8988T (cell line): ENCODE results near the gene KRT6B.
"Not testable (repeated sequence)": the region's sequence is repeated elsewhere in the genome, so short reads cannot be mapped to it uniquely, and the experiment has no call there.

Experiments
- DNase-seq: peaks from one replicate; pipeline ENCODE4 v3.0.0; 2011

Gene KRT6B

GRCh38 chr12:52464897-52465296 is 13.0 kb upstream of the KRT6B start:
- no peak for DNase-seq

DNA sequence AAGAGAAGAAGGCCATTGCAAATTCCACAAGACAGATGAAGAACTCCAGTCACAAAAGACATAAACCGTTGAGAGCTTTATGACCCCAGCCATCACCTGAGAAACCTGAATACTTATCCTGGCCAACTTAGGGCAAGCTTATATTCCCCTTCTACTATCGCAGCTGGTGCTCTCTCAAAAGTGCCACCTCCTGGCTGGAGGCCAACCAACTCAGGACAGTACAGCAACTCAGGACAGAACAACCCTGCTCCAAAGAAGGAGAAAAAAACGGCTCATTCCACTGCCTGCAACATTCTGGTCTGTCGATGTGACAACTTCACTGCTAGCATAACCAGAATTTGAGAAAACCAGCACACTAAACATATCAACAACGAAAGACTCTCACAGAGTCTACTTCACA is 9.7 kb upstream of the KRT6B start:
- DNase-seq: no peak

DNA sequence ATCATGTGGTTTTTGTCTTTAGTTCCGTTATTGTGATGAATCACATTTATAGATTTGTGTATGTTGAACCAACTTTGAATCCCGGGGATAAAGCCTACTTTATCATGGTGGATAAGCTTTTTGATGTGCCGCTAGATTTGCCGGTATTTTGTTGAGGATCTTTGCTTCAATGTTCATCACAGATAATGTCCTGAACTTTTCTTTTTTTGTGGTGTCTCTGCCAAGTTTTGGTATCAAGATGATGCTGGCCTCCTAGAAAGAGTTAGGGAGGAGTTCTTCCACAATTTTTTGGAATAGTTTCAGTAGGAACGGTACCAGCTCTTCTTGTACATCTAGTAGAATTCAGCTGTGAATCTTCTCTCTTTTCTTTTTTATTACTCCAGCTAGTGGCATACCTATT is 6.9 kb upstream of the KRT6B start:
- DNase-seq: no peak

GRCh38 chr12:52455821-52456220 is 3.9 kb upstream of the KRT6B start:
- DNase-seq: no peak

- DNase-seq: no peak
Observed at GRCh38 chr12:52454411-52455201, 2.7 kb upstream of the KRT6B start.

- no peak for DNase-seq
Observed at GRCh38 chr12:52448228-52448627, 3.7 kb downstream of the KRT6B start.

DNA sequence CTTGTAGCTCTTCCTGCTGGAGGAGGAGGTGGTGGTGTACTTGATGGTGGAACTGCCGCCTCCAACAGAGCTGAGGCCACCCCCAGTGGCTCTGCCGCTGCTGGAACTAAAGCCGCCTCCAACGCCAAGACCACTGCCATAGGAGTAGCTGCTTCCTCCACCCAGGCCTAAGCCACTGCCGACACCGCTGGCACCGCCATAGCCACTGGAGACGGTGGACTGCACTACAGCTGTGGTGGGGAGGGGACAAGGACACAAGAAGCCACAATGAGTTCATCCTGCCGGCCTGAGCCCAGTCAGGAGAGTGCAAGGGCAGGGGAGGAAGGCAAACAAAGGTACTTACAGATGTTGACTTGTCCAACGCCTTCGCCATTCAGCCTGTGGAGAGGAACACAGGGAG is 4.8 kb downstream of the KRT6B start:
- DNase-seq: not testable (repeated sequence)

- DNase-seq: no peak
Observed at GRCh38 chr12:52446367-52447045, 5.4 kb downstream of the KRT6B start.

DNA sequence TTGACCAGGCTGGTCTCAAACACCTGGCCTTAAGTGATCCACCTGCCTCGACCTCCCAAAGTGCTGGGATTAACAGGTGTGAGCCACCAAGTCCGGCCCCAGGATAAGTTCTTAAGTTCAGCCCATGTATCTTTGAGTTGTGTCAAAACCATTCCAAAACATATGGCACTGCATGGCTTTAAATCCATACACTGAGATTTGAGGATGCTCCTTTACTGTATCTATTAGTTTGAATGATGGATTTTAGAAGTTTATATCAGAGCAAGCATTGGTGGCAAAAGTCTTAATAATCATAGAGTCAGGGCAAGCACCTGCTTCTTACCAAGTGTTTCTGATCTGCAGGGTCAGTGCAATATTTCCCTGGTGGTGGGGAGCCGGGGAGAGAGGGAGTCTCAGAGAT is 6.1 kb downstream of the KRT6B start:
- DNase-seq: no peak

- DNase-seq: no peak
Observed at GRCh38 chr12:52444647-52445595, 7.0 kb downstream of the KRT6B start.

GRCh38 chr12:52443966-52444365 is 8.0 kb downstream of the KRT6B start:
- no peak for DNase-seq

GRCh38 chr12:52442600-52443061 is 9.3 kb downstream of the KRT6B start:
- no peak for DNase-seq

GRCh38 chr12:52441320-52441911 is 10.5 kb downstream of the KRT6B start:
- DNase-seq: no peak

DNA sequence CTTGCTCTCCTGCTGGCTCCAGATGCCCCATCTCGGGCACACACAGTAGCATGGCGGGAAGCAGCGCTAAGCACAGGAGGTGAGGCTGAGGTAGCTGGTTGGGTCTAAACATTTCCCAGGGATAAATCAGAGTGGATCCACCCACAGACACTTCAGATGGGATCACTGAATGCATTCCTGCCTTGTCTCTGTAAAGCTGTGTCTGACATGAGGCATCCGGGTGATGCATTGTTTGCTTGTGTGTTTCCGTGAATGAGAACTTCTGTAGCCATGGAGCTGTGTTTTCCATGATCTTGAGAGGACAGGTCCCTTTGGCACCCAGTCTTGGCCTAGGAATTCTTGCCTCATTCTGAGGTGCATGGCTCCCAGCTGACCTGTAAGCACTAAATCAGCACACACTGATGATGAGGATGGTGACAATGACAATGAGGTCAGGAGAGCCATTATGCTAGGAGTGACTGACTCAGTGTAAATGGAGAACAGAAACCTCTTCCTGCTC is 11.1 kb downstream of the KRT6B start:
- no peak for DNase-seq

DNA sequence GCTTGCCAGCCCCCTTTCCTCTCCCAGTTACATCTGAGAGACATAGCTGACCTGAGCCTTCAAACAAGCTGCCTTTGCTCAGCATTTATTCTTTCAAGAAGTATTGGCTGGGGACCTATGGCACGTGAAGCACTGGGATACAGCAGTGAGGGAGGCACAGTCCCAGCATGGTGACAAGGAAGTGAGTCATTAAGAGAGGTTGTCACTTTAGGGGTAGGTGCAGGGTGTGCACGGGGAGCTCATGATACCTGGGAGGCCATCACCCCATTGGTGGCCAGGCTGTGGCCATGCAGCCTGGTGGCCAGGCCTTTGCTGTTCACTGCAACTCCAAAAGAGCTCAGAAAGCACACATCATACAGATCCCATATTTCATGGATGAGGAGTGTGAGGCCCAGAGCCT is 12.1 kb downstream of the KRT6B start:
- DNase-seq: no peak

- DNase-seq: no peak
Observed at GRCh38 chr12:52439420-52439819, 12.5 kb downstream of the KRT6B start.

DNA sequence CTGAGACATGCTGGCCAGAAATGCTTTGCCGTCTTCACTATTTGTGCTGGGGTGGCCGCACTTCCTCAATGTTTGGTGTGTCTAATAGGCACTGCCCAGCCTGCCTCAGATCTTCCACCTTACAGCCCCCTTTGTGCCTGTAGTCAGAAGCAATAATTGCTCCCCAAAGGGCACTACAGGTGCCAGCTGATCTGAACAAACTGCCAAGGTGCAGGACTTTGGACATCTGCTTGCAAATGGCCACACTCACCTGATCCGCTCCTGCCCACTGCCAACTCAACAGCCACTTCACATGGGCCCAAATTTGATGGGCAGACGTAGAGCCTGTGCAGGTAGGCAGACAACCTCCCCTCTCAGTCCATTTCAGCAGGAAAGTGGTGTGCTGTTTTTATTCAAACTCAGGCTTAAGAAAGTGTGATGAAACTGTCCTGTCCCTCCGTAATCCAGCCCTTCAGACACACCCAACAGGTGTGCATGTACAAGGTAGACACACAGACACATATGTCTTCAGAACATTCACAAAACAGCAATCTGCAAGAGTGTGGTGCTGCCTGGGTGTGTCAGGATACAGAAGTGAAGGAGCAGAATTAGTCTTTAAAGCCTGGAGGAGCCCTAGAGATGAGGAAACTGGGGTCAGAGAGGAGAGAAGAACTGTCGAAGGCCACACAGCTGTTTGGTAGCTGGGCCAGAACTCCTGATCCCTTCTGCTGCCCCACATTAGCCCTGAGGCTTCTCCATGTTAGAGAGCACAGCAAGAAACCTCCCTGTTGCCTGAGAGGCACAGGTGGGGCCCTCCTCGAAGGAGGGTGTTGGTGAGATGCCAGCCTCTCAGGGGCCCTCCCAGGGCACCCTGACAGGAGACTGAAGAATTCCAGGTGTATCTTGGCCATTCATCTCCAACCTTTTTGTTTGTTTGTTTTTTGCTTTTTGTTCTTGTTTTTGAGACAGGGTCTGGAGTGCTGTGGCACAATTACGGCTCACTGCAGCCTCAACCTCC is 13.3 kb downstream of the KRT6B start:
- no peak for DNase-seq

DNA sequence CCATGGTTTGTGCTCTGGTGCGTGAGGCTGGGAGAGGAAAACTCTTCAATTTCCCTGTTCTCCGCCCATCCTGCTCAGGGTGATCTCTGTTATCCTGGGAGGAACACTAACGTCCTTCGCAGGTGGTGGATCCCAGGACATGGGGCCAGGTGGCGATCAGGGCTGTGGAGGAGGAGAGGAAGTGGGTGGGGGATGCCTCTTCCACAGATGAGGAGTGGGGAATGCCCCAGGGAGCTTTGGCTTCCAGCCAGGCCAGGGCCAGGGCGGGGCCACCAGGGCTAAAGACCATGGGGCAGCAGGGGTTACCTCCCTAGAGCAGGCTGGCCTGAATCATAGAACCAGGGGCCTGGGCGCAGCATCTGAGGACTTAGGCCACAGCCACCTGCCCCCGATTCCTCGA is 14.4 kb downstream of the KRT6B start:
- DNase-seq: no peak

DNA sequence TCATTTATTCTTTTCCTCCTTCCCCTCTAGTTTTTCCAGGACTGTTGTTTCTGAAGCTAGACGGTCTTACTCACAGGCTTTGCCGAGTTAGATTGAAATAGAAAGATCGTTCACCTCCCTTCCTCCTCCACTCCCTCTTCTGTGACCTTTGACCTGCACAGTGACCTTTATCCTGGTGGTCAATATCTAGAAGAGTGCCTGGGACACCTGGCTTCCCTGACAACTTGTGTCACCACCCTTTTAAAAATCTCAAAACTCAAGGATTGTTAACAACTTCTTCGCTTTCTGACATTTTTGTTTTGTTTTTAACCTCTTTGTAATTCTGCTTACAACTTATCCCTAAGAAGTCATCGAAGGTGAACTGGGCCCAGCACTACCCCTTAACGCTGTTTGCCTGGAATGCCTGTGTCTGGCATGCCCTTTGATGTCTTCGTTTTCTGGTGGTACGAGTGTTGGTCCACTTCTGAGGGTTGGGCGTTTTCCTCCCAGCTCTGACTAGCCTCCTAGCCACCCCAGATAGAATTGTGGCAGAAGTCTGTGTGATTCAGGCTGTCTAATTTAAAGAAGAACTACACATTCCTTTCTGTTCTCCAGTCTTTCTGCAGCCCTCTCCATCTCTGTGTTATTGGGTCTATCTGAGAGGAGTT is 15.0 kb downstream of the KRT6B start:
- DNase-seq: no peak

DNA sequence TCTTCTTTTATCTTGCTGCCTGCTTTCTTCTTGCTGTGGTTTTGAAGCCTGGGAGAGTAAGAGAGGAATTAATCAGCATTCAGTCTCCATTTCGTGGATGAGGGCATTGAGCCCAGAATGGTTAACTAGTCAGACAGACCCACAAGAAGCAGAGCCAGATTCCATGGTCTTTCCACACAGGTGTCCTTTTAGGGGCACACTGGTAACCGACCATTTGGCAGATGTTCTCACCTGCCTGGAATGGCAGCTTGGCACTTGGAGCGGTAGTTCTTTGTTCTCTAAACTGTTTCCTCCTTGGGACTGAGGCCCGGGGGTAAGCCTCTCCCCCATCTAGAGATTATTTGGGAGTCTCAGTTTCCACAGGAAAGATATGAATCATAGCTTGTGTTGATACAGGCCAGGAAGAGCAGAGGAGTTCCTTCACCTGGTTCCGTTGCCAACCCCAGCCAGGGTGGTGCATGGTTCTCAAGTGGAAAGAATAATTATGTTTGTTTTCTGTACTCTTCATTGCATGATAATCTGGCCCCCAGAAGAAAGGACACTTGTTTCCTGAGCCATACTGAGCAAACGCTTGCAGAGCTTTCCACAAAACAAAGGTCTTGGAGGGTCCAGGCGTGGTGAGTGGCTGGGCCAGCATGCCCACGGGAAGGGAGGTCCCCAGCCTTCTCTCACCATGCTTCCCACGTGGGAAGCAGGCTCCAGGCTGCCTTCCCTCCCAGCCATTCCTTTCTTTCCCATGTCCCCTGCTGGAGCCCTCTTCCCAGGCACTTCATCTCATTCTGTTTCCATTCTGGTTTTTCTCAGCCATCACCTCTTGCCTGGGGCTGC is 15.7 kb downstream of the KRT6B start:
- no peak for DNase-seq
